HG03571 (cell line): ENCODE data around the gene SRM.
"Not testable (repeated sequence)": the region's sequence is repeated elsewhere in the genome, so short reads cannot be mapped to it uniquely, and the experiment has no call there.

ENCODE experiments used
- ATAC-seq: cut with Tn5 transposase; IDR thresholded peaks from one replicate; pipeline ENCODE4 v1.9.1; 2021; ENCODE audit not compliant: unreplicated experiment

Gene SRM

GRCh38 chr1:11045428-11046269, 14.2 kb downstream of the SRM start:
- ATAC-seq, result no peak

GRCh38 chr1:11044849-11045427, 14.9 kb downstream of the SRM start:
- no peak for ATAC-seq

- ATAC-seq, result no peak
These were observed 15.6 kb downstream of the SRM start for GRCh38 chr1:11044086-11044848.

GRCh38 chr1:11042995-11043874, 16.6 kb downstream of the SRM start:
- no peak for ATAC-seq

- ATAC-seq, result no peak
These were observed 17.8 kb downstream of the SRM start for GRCh38 chr1:11042065-11042464.

GRCh38 chr1:11041048-11041447, 18.8 kb downstream of the SRM start:
- no peak for ATAC-seq

- not testable (repeated sequence) for ATAC-seq
These were observed 19.8 kb downstream of the SRM start for GRCh38 chr1:11040105-11040429.

GRCh38 chr1:11039351-11040104, 20.3 kb downstream of the SRM start:
- no peak for ATAC-seq

- no peak for ATAC-seq
These were observed 22.1 kb downstream of the SRM start for GRCh38 chr1:11037740-11038182.

- not testable (repeated sequence) for ATAC-seq
These were observed 22.6 kb downstream of the SRM start for GRCh38 chr1:11037019-11037739.

- no peak for ATAC-seq
These were observed 28.1 kb downstream of the SRM start for GRCh38 chr1:11031624-11032262.

- ATAC-seq, result no peak
These were observed 29.0 kb downstream of the SRM start for GRCh38 chr1:11030865-11031264.

- no peak for ATAC-seq
These were observed 31.8 kb downstream of the SRM start for GRCh38 chr1:11028018-11028417.

- no peak for ATAC-seq
These were observed 32.5 kb downstream of the SRM start for GRCh38 chr1:11027316-11027715.

- ATAC-seq, result no peak
These were observed 32.9 kb downstream of the SRM start for GRCh38 chr1:11026903-11027302.

GRCh38 chr1:11026052-11026451, 33.8 kb downstream of the SRM start:
- ATAC-seq, result no peak

- ATAC-seq, result no peak
These were observed 34.2 kb downstream of the SRM start for GRCh38 chr1:11025618-11026017.

GRCh38 chr1:11024874-11025203, 35.0 kb downstream of the SRM start:
- no peak for ATAC-seq

GRCh38 chr1:11024154-11024873, 35.5 kb downstream of the SRM start:
- ATAC-seq, result no peak
